GM11168 (cell line): ENCODE results near the gene P4HB.

Source experiments
- in situ Hi-C: fragments of 300-500 bp; cut with MboI; formaldehyde crosslinking; loops from one replicate; pipeline ENCODE4 v1.12.0; 2022; ENCODE audit warnings: low sequenced_read_pairs; ENCODE audit not compliant: unreplicated experiment

The P4HB gene

GRCh38 chr17:81869221-81870130 lies 9.1 kb upstream of the P4HB start:
- in situ Hi-C loops = no loop called here

DNA sequence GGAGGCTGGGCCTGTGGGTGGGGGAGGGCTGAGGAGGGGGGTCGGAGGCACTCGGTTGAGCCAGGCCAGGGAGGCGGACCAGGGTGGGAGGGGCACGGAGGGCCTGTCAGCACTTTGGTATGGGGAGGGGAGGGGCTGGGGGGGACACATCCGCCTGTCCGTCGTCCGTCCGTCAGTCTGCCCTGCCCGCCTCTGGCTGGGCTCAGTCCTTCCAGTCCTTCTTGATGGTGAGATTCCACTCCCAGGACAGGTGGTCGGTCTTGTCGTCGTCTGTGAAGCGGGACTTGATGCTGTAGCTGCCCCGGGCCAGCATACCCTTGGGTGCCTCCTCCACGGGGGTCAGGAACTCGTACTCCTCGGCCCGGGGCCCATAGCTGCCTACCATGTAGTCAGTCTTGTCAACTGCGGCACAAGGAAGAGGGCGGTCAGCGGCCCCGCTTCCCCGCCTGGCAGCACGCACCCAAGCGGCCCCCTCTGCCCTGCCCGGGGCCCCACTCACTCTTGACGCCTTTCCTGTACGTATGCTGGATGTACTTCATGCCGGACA lies 8.4 kb upstream of the P4HB start:
- in situ Hi-C loops = no loop called here

GRCh38 chr17:81867991-81868673 lies 7.8 kb upstream of the P4HB start:
- in situ Hi-C loops = no loop called here

DNA sequence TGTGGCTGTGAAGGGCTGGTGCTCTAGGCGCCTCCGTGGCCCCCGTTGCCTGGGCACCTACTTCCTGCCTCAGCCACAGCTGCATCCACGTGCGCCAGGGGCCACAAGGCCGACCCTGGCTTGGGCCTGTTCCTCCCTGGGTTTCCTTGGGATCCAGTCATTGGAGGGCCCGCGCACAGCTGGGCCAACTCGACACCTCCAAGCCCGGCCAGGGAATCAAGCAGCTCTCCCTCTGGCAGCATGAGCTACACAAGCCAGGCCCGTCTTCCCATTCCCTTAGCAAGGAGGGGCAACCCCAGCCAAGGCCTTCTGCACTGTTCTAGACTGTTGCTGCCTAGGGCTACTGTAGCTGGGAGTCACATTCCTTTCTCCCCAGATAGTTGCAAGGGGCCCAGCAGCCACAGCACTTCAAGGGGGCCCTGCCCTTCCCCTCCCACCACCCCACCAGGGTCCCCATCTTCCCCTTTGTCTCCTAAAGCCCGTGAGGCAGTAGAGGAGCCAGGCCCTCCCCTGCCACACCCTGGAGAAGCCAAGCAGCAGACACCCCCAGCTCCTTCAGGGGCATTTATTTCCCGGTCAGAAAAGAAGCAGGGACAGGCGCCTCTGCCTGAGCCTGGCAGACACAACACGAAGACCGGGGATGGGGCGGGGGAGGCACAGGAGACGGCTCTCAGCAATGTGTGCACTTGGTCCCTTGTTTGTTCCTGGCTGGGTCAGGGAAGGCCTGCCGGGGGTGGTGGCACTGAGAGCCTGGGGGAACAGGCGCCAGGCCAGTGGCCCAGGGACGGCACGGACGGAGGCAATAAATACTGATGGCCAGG lies 7.0 kb upstream of the P4HB start:
- in situ Hi-C loops = no loop called here

DNA sequence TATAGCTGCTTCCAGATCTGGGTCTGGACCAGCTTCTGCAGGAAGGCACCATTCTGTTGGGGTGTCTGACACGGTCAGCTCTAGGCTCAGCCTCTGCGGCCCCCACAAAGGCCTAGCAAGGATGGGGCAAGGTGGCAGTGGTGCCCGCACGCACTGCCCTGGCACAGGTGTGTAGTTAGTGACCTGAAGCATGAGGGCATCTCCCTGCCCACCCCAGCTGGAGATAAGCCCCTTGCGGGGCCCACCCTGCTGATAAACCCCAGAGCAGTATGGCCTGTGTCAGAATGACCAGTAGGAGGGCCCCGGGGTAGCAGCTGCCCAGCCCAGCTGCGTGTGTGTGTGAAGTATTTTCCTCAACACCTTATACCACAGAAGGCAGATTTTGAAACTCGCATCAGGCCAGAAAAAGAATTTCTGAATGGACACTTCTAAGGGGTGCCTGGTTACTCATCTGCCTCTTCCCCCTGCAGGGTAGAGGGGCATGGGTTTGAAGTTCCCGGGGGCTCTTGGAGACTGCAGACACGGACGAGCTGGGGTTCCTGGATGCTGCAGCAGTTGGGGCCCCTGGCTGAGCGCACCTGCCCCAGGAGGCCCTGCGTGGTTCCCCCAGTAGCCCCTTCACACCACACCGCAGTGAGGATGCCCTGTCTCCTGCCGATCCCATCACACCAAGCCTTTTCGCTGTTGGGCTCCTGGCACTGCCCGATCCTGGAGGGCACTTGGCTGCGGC lies 6.3 kb upstream of the P4HB start:
- in situ Hi-C loops = no loop called here

GRCh38 chr17:81865733-81866439 lies 5.6 kb upstream of the P4HB start:
- in situ Hi-C loops = no loop called here

GRCh38 chr17:81865358-81865732 lies 5.0 kb upstream of the P4HB start:
- in situ Hi-C loops = no loop called here

GRCh38 chr17:81863833-81864768 lies 3.8 kb upstream of the P4HB start:
- in situ Hi-C loops = no loop called here

DNA sequence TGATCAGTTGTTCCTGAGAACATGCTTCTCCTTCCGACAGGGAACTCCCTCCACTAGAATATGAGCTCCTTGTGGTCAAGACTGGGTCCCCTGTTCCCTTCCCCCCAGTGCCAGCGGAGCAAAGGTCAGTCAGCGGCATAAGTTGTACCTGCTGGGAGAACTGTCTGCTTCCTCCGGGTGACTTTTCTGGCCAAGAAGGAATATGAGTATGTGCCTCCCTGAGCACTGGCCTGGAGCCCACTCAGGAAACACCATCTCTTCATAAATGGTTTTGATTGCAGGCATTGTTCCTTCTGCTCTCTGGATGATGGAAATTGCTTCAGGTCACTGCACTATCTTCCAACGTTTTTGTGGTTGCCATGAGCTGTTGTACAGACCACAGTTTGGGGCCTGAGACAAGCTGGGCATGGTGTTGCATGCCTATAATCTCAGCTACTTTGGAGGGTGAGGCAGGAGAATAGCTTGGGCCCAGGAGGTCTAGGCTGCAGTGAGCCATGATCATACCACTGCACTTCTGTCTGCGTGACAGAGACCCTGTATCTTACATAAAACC lies 2.9 kb upstream of the P4HB start:
- in situ Hi-C loops = no loop called here

- in situ Hi-C loops = no loop called here
These were observed 627 bp upstream of the P4HB start for GRCh38 chr17:81860756-81861568.

GRCh38 chr17:81858967-81859905 lies 1.1 kb downstream of the P4HB start:
- in situ Hi-C loops = no loop called here

- in situ Hi-C loops = no loop called here
These were observed 2.0 kb downstream of the P4HB start for GRCh38 chr17:81858170-81858966.

GRCh38 chr17:81854974-81855774 lies 5.2 kb downstream of the P4HB start:
- in situ Hi-C loops = no loop called here

- in situ Hi-C loops = no loop called here
These were observed 8.1 kb downstream of the P4HB start for GRCh38 chr17:81852237-81852636.
